Mesendoderm (in vitro differentiated cells): Measurements from ENCODE around the gene SAPCD1.
A peak's percentile ranks its signal among the peaks of the same experiment; 100 is the strongest.

Source experiments
- DNase-seq: peaks from one replicate; pipeline ENCODE4 v3.0.0; 2013
- H2AK5ac ChIP-seq: 2 replicates; pipeline ENCODE4 v1.6.1; 2013; ENCODE audit warnings: low read length, inconsistent platforms
- H2BK120ac ChIP-seq: 2 replicates; pipeline ENCODE4 v1.6.1; 2013; ENCODE audit warnings: low read depth, mild to moderate bottlenecking, low read length, moderate library complexity, mixed read lengths
- H2BK15ac ChIP-seq: replicated peaks from 2 replicates; pipeline ENCODE4 v1.6.1; 2013; ENCODE audit warnings: low read depth, mild to moderate bottlenecking, moderate library complexity
- H2BK5ac ChIP-seq: 2 replicates; pipeline ENCODE4 v1.6.1; 2013; ENCODE audit warnings: low read length, inconsistent platforms
- H3K18ac ChIP-seq: 2 replicates; pipeline ENCODE4 v1.6.1; 2013; ENCODE audit warnings: mild to moderate bottlenecking, low read length, mixed read lengths
- H3K23ac ChIP-seq: one replicate; pipeline ENCODE4 v1.6.1; 2013; ENCODE audit warnings: low read length
- H3K27ac ChIP-seq: 2 replicates; pipeline ENCODE4 v1.5.1; 2013; ENCODE audit warnings: low read depth, mild to moderate bottlenecking, inconsistent platforms, low read length, moderate library complexity
- H3K27me3 ChIP-seq: 2 replicates; pipeline ENCODE4 v1.6.1; 2013; ENCODE audit warnings: low read length, control low read depth, mild to moderate bottlenecking, inconsistent platforms; ENCODE audit not compliant: insufficient read depth, poor library complexity
- H3K36me3 ChIP-seq: 2 replicates; pipeline ENCODE4 v1.6.1; 2013; ENCODE audit warnings: low read length, inconsistent platforms; ENCODE audit not compliant: control insufficient read depth, insufficient read depth
- H3K4ac ChIP-seq: one replicate; pipeline ENCODE4 v1.6.1; 2013; ENCODE audit warnings: low read depth, mild to moderate bottlenecking, low read length, moderate library complexity
- H3K4me1 ChIP-seq: 2 replicates; pipeline ENCODE4 v1.6.1; 2013; ENCODE audit warnings: low read depth, low read length, inconsistent platforms; ENCODE audit not compliant: control insufficient read depth
- H3K4me2 ChIP-seq: 2 replicates; pipeline ENCODE4 v1.6.1; 2013; ENCODE audit warnings: low read length
- H3K4me3 ChIP-seq: 2 replicates; pipeline ENCODE4 v1.5.1; 2013; ENCODE audit warnings: mild to moderate bottlenecking, low read length
- H3K56ac ChIP-seq: one replicate; pipeline ENCODE4 v1.6.1; 2013; ENCODE audit warnings: low read length
- H3K79me1 ChIP-seq: 2 replicates; pipeline ENCODE4 v1.6.1; 2013; ENCODE audit warnings: low read length, inconsistent platforms
- H3K79me2 ChIP-seq: 2 replicates; pipeline ENCODE4 v1.6.1; 2013; ENCODE audit warnings: mild to moderate bottlenecking, low read length; ENCODE audit not compliant: control insufficient read depth, insufficient read depth
- H3K9ac ChIP-seq: 2 replicates; pipeline ENCODE4 v1.6.1; 2013; ENCODE audit warnings: low read length, inconsistent platforms
- H4K5ac ChIP-seq: one replicate; pipeline ENCODE4 v1.6.1; 2013; ENCODE audit warnings: low read length
- H4K8ac ChIP-seq: one replicate; pipeline ENCODE4 v1.6.1; 2013; ENCODE audit warnings: low read depth, mild to moderate bottlenecking, control low read depth, low read length, moderate library complexity
- WGBS: extraction: QIAGEN DNeasy Blood & Tissue Kit; methylation state at CpG from one replicate; pipeline ENCODE4 v1.1.7; 2013; ENCODE audit warnings: low lambda C conversion rate, missing lambda C conversion rate; ENCODE audit not compliant: insufficient coverage; ENCODE audit errors: extremely low coverage; 5-methylcytosine and 5-hydroxymethylcytosine counted together

Gene SAPCD1

GRCh38 chr6:31736768-31737314 is 25.6 kb upstream of the SAPCD1 start:
- no peak overlapping the region for H3K4me3 ChIP-seq
- peak overlapping the region; percentile 55 for H3K27ac ChIP-seq
- no peak overlapping the region for H4K8ac ChIP-seq
- H3K9ac ChIP-seq = peak overlapping the region; percentile 100
- H4K5ac ChIP-seq = no peak overlapping the region
- peaks cover 28% of the 10 kb centered on the region for H3K79me2 ChIP-seq
- peak overlapping the region; percentile 54 for H3K18ac ChIP-seq
- no peak overlapping the region for H2AK5ac ChIP-seq
- peaks cover 11% of the 10 kb centered on the region for H3K79me1 ChIP-seq
- peak overlapping the region; percentile 3 for H2BK5ac ChIP-seq
- H3K36me3 ChIP-seq = peaks cover 13% of the 10 kb centered on the region
- no peak overlapping the region for H2BK120ac ChIP-seq
- no CpG with 5 or more reads among the region's 10 CpGs for WGBS
- H3K4me2 ChIP-seq = peak overlapping the region; percentile 1
- DNase-seq = no peak
- H3K4ac ChIP-seq = peak overlapping the region; percentile 40
- H3K56ac ChIP-seq = peak overlapping the region; percentile 84
- H3K4me1 ChIP-seq = peaks cover 25% of the 10 kb centered on the region
- H3K23ac ChIP-seq = no peak overlapping the region
- no peak overlapping the region for H2BK15ac ChIP-seq
- no peaks in the 10 kb centered on the region for H3K27me3 ChIP-seq

DNA sequence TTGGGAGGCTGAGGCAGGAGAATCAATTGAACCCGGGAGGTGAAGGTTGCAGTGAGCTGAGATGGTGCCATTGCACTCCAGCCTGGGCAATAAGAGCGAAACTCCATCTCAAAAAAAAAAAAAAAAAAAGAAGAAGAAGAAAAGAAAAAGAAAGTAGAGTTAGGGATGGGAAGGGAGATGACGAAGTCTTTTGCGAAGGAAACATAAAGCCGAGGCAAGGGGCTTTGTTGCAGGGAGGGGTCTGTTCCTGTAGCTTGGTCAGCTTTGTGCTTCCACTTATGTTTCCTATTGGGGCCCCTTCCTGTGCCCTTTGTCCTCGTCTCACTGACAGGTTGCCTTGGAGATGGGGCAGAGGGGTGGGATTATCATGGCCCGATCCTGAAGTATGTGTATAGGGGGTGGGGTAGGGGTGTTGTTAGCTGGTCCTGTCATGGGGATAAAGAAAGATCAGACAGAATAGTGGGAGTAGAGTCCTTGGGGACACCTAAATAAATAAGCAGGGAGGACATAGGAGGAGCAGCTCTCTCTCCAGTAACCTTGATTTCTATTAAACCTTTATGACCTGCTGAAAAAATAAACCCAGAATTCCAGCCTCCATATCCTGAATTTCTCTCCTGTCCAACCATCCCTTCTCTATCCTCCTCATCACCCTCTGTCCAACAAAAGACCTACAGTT is 25.0 kb upstream of the SAPCD1 start:
- peak overlapping the region; percentile 42 for H3K27ac ChIP-seq
- peak; percentile 68 for DNase-seq

DNA sequence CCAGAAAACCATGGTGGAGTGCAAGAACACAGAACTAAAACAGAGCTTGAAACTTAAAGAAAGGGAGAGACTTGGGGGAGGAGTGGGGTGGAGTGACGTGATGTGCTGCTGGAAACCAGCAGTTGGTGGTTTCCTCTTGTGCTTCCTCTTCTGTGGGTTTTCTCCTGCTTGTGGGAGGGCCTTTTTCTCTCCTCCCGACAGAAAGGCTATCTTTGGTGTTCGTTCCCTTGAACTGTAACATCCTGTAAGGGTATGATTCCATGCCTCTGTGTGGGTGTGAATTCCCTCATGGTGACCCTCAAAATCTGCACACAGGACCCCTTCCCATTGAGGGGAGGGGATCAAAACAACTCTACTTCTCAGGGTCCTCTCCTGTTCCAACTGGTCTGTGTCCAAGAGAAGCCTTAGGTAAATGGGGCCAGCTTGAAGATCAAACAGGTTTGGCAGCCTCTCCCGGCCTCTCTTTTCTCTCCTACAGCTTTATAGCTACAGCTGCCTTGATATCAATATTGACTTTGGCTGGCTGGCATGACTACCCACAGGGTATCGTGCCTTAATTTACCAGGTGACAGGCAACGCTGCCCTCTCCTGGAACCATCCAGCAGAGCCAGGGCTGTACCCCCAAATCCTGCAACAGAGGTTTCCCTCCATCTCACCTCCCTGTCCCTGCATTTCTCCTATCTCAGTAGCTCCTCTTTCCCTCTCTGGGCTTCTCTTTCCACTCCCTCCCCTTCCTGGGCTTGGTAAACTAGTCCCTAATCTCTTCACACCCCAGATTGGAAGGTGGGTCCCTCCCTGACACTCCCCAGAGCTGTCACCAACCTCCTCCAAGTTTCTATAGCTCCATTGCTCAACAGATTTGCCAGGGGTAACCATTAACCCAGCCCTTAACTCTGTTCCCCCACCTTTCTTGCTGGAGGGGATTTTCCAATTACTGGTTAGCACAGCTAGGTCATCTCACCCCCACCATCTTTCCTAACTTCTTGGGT is 24.2 kb upstream of the SAPCD1 start:
- peaks cover 25% of the 10 kb centered on the region for H3K4me1 ChIP-seq
- H4K8ac ChIP-seq = no peak overlapping the region
- no peak overlapping the region for H3K23ac ChIP-seq
- peak overlapping the region; percentile 7 for H2BK120ac ChIP-seq
- no CpG with 5 or more reads among the region's 6 CpGs for WGBS
- peak overlapping the region; percentile 46 for H2BK5ac ChIP-seq
- H4K5ac ChIP-seq = no peak overlapping the region
- H3K18ac ChIP-seq = peak overlapping the region; percentile 53
- H3K4me3 ChIP-seq = no peak overlapping the region
- peaks cover 28% of the 10 kb centered on the region for H3K79me2 ChIP-seq
- peak overlapping the region; percentile 34 for H3K9ac ChIP-seq
- peak overlapping the region; percentile 71 for H2AK5ac ChIP-seq
- peak overlapping the region; percentile 67 for H2BK15ac ChIP-seq
- H3K36me3 ChIP-seq = peaks cover 7% of the 10 kb centered on the region
- peaks cover 11% of the 10 kb centered on the region for H3K79me1 ChIP-seq
- peak overlapping the region; percentile 86 for H3K56ac ChIP-seq
- no peaks in the 10 kb centered on the region for H3K27me3 ChIP-seq
- H3K4ac ChIP-seq = peak overlapping the region; percentile 73
- no peak overlapping the region for H3K4me2 ChIP-seq
- peak; percentile 80 for DNase-seq
- H3K27ac ChIP-seq = peak overlapping the region; percentile 42

More for the DNA sequence above, 25.0 kb upstream of the SAPCD1 start:
- Histone ChIP-seq H3K56ac (peak overlapping the region; percentile 86), H3K36me3 (peaks cover 9% of the 10 kb centered on the region), H3K79me1 (peaks cover 11% of the 10 kb centered on the region), H3K79me2 (peaks cover 28% of the 10 kb centered on the region), H3K4me1 (peaks cover 25% of the 10 kb centered on the region), H3K4me2 (no peak overlapping the region), H2BK120ac (no peak overlapping the region), H4K5ac (no peak overlapping the region), H3K9ac (peak overlapping the region; percentile 33), H3K4me3 (no peak overlapping the region), H2BK5ac (no peak overlapping the region), H3K27me3 (no peaks in the 10 kb centered on the region), H2BK15ac (no peak overlapping the region), H3K4ac (no peak overlapping the region), H3K18ac (peak overlapping the region; percentile 53), H3K23ac (no peak overlapping the region), H2AK5ac (no peak overlapping the region), H4K8ac (no peak overlapping the region)
- no CpG with 5 or more reads among the region's 7 CpGs for WGBS

DNA sequence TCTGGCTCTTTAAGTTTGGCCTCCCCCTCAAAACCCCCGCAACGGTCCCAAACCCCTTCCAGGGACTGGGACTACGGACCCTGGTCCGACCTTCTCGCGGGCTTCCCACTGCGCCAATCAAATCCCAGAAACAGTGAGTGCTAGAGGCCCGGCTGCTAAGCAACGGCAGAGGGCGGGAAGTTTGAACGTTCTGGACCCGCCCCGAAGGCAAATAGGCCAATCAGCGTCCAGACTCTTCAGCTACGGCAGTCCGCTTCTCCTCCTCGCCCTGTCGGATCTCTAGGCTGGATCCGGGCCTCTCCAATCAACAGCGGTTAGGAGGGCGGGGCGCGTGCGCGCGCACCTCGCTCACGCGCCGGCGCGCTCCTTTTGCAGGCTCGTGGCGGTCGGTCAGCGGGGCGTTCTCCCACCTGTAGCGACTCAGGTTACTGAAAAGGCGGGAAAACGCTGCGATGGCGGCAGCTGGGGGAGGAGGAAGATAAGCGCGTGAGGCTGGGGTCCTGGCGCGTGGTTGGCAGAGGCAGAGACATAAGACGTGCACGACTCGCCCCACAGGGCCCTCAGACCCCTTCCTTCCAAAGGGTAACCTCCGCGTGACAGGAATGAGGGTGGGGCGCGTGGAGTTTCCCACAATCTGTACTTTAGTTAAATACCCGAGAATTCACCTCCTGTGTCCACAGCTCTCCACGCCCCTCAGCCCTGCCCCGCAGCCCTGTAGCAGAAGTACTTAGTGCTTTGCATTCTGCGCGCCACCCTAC is 22.6 kb upstream of the SAPCD1 start, which contains the start of gene MSH5:
Gene MSH5 (plus strand): TSS at position 367 of the 758 bp plus-strand sequence. CDS start 462 bp downstream, outside the sequence.
- H2BK120ac ChIP-seq = peak within 1 kb of the TSS; percentile 7
- peak within 1 kb of the TSS; percentile 77 for H3K4me2 ChIP-seq
- peak within 1 kb of the TSS; percentile 72 for H2AK5ac ChIP-seq
- peak; percentile 100 for DNase-seq
- peak within 1 kb of the TSS; percentile 90 for H3K23ac ChIP-seq
- peak within 1 kb of the TSS; percentile 89 for H3K9ac ChIP-seq
- H2BK5ac ChIP-seq = peak within 1 kb of the TSS; percentile 69
- H3K56ac ChIP-seq = peak within 1 kb of the TSS; percentile 96
- peak within 1 kb of the TSS; percentile 73 for H3K27ac ChIP-seq
- H3K36me3 ChIP-seq = no peaks in the 10 kb centered on the region
- no peak within 1 kb of the TSS for H4K8ac ChIP-seq
- peaks cover 18% of the 10 kb centered on the region for H3K4me1 ChIP-seq
- peaks cover 15% of the 10 kb centered on the region for H3K79me2 ChIP-seq
- H3K79me1 ChIP-seq = no peaks in the 10 kb centered on the region
- no peak within 1 kb of the TSS for H4K5ac ChIP-seq
- H3K27me3 ChIP-seq = no peaks in the 10 kb centered on the region
- peak within 1 kb of the TSS; percentile 14 for H2BK15ac ChIP-seq
- H3K4ac ChIP-seq = peak within 1 kb of the TSS; percentile 95
- WGBS = no CpG with 5 or more reads among the region's 58 CpGs
- peak within 1 kb of the TSS; percentile 53 for H3K18ac ChIP-seq
- H3K4me3 ChIP-seq = peak within 1 kb of the TSS; percentile 37
